GM08714 (cell line): Measurements from ENCODE around the gene THBS3.
A peak's percentile ranks its signal among the peaks of the same experiment; 100 is the strongest.

Experiments used
- H3K4me3 ChIP-seq: fragments of 200-500 bp; sonication (Bioruptor generic); 2 replicates; pipeline ENCODE4 v1.5.1; 2014; ENCODE audit warnings: mild to moderate bottlenecking, low read length, inconsistent platforms
- ZNF274 ChIP-seq: IDR thresholded peaks from 2 replicates; pipeline ENCODE4 v1.6.1; 2012; ENCODE audit warnings: mild to moderate bottlenecking, low read depth, low read length

THBS3 gene

DNA sequence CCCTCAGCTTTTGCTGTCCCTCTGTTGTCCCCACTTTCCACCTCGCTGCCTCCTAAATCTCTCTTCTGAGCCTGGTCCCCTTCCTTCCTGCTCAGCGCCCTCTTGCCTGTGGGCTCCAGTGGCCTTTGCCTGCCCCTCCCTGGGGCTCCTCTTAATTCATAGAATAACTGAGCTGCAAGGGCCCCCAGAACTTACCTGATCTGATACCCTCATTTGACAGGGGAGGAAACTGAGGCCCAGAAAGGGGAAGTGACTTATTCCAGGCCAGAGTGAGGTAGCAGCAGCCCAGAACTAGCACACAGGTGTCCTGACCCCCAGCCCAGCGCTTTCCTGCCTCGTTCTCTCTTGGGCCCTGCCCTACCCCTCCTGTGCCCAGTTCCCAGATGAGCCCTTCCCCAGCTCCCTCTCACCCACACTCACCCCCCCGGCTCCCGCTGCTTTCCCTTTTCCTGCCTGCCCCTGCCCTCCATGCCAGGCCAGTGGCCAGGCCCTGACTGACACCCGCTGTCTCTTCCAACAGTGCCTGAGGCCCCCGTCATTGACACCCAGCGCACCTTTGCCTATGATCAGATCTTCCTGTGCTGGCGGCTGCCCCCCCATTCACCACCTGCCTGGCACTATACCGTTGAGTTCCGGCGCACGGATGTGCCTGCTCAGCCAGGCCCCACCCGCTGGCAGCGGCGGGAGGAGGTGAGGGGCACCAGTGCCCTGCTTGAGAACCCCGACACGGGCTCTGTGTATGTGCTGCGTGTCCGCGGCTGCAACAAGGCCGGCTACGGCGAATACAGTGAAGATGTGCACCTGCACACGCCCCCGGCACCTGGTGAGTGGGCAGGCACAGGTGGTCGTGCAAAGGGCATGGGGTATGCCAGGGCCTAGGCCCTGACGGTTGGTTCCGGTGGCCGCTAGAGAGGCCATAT lies 28.3 kb downstream of the THBS3 start:
- TF ChIP-seq ZNF274 = no peak
- H3K4me3 ChIP-seq = no peak overlapping the region

DNA sequence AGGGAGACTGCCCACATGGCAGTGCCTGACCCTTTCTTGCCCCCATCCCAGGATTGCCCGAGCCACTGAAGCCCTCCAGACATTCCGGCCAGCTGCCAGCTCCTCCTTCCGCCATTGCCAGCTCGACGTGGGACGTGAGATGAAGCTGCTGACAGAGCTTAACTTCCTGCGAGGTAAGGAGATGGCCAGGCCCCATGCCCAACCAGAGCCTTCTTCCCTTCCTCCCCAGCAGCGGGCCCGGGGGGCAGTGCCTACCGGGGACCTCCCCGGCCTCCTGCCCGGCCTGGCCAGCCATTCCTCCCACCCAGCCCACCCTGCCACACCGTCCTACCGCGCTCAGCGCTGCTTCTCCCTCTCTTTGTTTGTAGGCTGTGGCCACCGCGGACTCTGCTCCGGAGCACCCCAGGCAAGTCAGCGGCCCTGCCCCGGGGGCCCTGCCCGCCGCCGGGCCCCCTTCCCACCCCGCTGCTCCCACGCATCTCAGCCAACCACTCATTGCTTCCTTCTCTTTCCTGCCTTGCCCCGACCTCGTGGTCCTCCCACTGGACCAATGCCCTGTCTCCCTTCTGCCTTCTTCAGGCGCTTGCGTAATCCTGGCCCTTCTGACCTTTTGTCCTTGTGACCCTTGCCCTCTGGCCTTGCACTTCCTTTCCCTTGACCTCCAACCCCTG lies 29.1 kb downstream of the THBS3 start:
- no peak overlapping the region for H3K4me3 ChIP-seq
- TF ChIP-seq ZNF274 = no peak

DNA sequence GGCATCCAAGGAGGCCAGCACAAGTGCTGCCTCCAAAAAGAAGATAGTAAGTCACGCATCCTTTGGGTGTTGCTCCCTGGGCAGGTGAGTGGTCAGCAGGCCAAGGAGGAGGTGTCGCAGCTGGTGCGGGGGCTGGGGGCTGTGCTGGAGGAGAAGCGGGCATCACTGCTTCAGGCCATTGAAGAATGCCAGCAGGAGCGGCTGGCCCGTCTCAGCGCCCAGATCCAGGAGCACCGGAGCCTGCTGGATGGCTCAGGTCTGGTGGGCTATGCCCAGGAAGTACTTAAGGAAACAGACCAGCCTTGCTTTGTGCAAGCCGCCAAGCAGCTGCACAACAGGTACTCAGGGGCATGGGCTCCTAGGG lies 29.8 kb downstream of the THBS3 start:
- no peak for TF ChIP-seq ZNF274
- no peak overlapping the region for H3K4me3 ChIP-seq

DNA sequence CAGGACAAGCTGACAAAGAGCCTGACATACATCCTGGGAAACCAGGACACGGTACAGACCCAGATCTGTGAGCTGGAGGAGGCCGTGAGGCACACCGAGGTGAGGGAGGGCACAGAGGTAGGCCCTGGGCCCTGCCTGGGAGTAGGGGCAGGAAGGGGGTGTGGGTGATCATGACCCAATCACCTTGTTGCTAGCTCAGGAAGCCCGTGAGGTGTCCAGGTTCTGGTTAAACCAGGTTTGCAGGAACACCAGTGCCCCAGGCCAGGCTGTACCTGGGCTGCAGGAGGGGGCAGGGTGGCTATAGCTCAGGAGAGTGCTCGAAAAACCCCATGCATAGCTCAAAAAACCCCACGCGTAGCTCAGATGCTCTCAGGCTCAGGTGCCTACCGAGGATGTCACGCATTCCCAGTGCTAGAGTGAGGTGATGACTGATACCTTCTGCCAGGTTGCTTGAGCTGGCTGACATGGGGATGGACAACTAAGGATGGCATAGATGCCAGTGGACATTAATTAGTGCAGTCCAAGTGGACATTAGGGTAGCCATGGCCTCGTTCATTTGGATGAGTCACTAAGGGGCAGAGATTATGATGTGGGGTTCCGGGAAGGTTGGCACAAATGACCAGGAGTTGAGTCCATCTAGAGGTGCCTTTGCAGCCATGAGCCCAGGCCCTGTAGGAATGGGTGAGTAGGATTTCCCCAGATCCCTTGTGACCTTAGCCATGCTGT lies 30.3 kb downstream of the THBS3 start:
- no peak overlapping the region for H3K4me3 ChIP-seq
- no peak for TF ChIP-seq ZNF274

DNA sequence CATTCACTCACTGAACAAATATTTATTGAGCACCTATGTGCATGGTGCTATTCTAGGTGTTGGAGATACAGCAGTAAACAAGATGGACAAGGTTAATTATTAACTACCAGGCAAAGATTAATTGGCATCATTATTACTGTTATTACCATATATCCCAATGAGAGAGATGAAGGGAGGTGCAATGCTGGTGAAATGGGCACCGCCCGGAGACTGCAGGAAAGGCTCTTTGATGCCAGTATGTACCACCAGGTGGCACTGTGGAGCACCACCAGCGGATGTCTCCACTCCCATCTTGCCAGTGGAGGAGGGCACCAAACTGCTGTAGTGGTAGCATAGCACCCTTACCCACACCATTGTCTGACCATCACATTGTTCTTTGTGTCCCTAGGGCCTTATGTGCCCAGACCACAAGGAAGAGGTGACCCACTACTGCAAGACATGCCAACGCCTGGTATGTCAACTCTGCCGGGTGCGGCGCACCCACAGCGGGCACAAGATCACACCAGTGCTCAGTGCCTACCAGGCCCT lies 31.1 kb downstream of the THBS3 start:
- TF ChIP-seq ZNF274 = no peak
- H3K4me3 ChIP-seq = no peak overlapping the region

DNA sequence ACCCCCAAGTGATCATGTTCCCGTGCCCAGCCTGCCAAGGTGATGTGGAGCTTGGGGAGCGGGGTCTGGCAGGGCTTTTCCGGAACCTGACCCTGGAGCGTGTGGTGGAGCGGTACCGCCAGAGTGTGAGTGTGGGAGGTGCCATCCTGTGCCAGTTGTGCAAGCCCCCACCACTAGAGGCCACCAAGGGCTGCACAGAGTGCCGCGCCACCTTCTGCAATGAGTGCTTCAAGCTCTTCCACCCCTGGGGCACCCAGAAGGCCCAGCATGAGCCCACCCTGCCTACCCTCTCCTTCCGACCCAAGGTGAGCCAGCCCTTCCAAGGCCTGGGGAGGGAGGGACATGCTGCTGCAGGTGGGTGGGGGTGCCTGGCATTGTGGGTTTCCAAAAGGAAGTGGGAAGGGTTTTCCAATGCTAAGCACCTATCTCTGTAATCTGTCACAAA lies 31.7 kb downstream of the THBS3 start:
- no peak for TF ChIP-seq ZNF274
- H3K4me3 ChIP-seq = no peak overlapping the region

DNA sequence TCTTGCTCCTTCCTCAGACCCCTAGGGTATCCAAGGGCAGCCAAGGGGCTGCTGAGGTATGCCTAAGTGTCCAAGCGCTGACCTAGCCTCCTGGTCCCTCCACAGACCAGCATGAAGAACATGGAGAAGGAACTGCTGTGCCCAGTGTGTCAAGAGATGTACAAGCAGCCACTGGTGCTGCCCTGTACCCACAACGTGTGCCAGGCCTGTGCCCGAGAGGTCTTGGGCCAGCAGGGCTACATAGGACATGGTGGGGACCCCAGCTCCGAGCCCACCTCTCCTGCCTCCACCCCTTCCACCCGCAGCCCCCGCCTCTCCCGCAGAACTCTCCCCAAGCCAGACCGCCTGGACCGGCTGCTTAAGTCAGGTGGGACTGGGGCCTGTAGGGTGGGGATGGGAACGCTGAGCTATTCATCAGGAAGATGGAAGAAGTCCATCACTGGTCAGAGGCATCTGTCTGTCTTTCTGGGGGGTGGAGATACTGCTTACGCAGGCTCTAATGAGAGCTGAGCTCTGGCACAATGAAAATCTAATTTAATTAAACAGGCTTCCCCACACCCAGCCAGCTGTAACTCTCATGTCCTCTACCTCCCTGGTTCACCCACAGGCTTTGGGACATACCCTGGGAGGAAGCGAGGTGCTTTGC lies 32.3 kb downstream of the THBS3 start:
- no peak for TF ChIP-seq ZNF274

DNA sequence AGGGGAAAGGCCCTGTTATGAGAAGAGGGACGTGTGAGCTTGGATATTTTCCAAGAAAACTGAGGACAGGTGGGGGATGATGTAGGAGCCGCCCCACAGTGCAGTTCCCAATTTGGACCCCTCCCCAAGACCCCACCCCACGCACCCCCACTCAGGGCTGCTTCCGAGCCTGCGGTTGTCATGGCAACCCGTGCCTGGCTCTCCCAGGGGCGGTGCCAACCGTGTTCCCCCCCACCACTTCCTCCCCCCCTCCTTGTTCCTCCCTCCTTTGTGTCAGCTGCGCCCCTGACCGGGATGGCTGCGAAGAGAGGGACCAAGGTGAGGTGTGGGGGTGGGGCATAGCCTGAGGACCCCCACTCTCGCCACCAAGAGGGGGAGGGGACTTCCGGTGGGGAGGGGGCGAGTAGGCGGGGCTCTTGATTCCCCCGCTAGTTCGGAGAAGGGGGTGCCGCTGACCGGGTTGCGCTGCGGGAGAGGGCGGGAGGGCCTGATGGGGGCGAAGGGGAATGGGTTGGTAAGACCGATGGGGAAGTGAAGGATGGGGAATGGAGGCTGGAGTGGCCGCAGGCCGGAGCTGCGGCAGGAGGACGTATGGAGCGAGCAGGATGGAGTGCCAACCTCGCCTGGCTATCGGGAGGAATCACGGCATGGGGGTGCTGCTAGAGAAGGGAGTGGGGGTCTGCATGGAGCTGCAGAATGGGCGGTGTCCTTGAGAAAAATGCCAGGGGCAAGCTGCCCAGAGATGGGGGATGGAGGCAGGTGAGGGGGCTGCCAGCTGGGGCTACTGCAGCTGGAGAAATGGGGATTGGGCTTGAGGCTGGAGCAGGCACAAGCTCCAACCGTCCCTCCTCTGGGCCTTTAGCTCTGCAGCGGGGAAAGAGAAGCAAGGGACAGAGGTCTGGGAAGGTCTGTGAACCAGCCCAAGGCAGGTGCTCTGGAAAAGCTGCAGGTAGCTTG lies 33.1 kb downstream of the THBS3 start:
- TF ChIP-seq ZNF274 = no peak
- H3K4me3 ChIP-seq = peak overlapping the region; percentile 0; the same call in 1 of the 2 replicates

More for the DNA sequence above, 32.3 kb downstream of the THBS3 start:
- no peak overlapping the region for H3K4me3 ChIP-seq

DNA sequence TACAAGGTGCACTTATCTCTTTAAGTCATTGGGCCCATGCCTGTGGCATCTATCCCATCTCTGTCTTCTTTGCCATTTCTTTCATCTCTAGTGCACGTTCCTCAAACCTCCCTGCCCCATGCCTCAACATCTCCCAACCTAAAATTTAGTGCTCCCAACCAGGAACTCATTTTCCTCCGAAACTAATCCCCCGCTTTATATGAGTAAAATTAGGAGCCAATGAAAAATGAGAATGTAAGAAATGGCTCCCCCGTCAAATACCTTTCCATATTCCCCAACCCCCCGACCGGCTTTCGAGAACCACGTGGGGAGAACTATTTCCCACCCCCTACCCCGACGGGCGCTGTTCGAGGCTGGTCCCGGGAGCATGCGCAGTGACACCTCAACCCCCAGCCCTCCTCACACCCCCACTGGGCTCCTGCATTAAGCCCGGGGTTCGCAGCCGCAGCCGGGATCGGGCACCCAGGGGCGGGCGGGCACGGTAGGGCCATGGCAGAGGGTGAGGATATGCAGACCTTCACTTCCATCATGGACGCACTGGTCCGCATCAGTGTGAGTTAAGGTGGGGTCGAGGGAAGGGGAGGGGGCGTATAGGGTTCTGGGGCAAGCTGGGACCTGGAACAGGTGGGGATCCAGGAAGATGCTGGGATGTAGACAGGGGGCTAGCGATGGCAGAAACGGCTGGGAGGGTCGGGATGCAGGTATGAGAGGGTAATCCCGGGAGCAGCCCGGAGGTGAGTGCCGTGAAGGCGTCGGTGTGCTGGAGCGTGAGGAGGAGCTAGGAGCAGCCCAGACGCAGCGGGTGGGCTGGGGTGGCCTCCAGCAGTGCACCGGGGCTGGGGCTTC lies 34.0 kb downstream of the THBS3 start, which contains the start of gene TRIM46:
TSS of gene TRIM46 (plus strand) at position 372 of the 846 bp plus-strand sequence. CDS start at position 490, 118 bp downstream.
- peak within 1 kb of the TSS; percentile 93 for H3K4me3 ChIP-seq
- TF ChIP-seq ZNF274 = no peak

DNA sequence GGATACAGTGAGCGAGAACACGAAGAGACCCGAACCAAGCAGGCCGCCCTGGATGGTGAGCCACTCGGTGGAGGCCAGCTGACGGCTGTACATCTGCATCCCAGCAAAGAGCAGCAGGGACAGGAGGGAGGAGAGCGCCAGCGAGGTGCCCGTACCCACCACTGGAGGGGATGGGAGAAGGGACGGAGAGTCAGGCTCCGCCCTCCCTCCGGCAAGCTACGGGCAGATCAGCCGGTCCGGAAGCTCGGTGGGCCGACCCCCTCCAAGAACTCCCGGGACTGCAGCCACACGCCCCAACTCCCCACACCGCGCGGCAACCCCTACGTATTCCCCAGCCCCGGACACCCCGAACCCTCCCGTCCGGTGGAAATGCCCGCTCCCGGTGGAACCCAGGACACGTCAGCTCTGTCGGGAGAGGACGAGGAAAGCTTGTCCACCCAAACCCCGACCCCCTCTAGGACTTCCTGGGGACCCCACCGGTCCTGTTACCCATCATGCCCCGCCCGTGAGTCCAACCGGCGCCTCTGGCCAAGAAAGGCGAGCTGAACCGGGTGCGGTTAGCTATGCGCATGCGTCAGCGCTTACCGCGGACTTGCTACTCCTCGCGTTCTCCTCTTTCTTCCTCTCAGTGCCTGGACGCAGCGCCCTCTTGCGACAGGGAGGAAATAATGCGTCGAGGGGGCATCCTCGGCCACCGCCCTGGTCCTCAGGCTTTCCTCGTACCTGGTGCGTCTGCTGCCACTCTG lies 34.8 kb downstream of the THBS3 start, which contains the start of gene KRTCAP2:
TSS of gene KRTCAP2 (minus strand) at position 573 of the 746 bp plus-strand sequence. CDS start at position 493, 80 bp downstream.
- no peak for TF ChIP-seq ZNF274
- H3K4me3 ChIP-seq = peak within 1 kb of the TSS; percentile 93
